G401.6 (cell line): Measurements from ENCODE around the gene PLA2G2D.
"Not testable (repeated sequence)": the region's sequence is repeated elsewhere in the genome, so short reads cannot be mapped to it uniquely, and the experiment has no call there.

Source experiments
- FAIRE-seq: peaks from 2 replicates; lab custom pipeline; 2012; peaks lifted over from hg19 to GRCh38; lab: Jason Lieb, UNC

Gene PLA2G2D

GRCh38 chr1:20142001-20142710 lies 22.8 kb upstream of the PLA2G2D start:
- no peak for FAIRE-seq

GRCh38 chr1:20141466-20141865 lies 22.1 kb upstream of the PLA2G2D start:
- no peak for FAIRE-seq

- FAIRE-seq = no peak
Measured at GRCh38 chr1:20141001-20141400, 21.7 kb upstream of the PLA2G2D start.

GRCh38 chr1:20139776-20140612 lies 20.7 kb upstream of the PLA2G2D start:
- FAIRE-seq = no peak

- FAIRE-seq = no peak
Measured at GRCh38 chr1:20138961-20139550, 19.7 kb upstream of the PLA2G2D start, which contains the start of gene PLA2G2F. PLA2G2F (plus strand) TSS chr1:20139323; CDS start chr1:20139428, 105 bp downstream.

DNA sequence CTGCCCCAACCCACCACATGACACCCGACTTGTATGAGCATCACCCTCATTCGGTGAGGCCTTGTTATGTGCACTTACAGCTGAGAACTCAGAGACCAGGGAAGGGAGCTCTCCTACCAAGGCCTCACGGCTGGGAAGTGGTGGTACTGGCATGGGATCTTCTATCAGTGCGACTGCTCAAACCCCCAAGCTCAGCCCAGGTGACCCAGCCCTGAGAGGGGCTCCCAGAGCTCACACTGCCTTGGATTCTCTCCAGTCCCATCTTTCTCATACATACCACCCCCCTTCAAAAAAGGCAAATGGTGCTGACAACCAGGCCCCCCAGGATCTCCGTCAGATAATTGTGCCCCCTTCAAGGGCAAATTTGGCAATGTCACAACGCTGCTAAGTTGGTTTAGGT lies 19.0 kb upstream of the PLA2G2D start:
- FAIRE-seq = no peak

DNA sequence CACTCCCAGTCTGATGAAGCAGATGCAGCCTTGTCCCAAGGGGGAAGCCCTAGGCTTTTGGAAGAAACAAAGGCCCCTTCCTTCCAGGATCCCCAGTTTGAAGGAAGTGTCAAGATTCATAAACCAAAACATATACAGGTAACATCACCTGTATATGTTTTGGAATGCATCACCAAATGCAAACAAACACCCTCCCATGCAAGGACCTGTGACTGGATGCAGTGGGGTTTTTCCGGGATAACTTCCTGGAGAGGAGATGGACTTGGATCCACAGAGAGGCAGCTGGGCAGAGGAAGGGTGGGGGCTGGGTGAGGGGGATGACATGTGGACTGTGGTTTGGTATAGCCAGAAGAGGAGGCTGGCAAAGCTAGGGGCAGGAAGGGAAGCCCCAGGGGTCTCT lies 18.3 kb upstream of the PLA2G2D start:
- FAIRE-seq = no peak

GRCh38 chr1:20137055-20137454 lies 17.7 kb upstream of the PLA2G2D start:
- no peak for FAIRE-seq

DNA sequence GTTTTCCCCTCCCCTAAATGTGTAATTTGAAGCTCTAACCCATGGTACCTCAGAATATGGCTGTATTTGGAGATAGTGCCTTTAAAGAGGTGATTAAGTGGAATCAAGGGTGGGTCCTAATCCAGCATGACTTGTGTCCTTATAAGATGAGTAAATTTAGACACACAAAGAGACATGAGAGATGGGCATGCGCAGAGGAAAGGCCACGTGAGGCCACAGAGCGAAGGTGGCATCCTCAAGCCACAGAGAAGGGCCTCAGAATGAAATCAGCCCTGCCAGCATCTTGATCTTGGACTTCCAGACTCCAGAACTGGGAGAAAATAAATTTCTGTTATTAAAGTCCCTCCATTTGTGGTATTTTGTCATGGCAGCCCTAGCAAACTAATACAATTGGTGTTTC lies 16.9 kb upstream of the PLA2G2D start:
- no peak for FAIRE-seq

- FAIRE-seq = no peak
Measured at GRCh38 chr1:20134995-20135394, 15.7 kb upstream of the PLA2G2D start.

GRCh38 chr1:20130518-20130917 lies 11.2 kb upstream of the PLA2G2D start:
- not testable (repeated sequence) for FAIRE-seq

DNA sequence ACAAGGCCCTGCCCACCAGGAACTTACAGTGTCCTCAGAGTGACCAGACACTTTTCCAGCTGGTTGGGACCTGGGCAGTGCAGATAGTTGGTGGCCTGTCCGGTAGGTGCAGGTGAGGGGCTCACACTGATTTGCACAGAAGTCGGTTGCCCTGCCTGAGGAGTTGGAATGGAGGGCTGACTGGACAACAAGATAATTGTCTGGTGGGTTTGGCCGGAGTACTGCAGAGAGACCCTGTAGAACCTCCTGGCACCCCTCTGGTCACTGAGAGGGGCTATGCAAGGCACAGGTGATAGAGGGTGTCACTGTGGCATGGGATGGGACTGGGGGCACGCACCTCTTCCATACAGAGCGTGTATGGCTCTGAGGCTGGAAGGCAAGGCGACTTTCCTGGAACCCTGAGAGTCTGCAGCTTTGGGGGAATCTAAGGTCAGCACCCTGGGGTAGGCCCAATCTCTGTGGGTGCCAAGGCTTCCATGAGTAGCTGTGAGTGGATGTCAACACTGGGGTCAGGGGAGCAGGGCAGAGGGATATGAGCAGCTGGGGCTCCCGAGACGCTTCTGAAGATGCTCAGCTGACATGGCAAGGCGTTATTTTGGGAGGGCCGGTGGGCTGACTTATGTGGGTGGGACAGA lies 7.6 kb upstream of the PLA2G2D start:
- FAIRE-seq = no peak

DNA sequence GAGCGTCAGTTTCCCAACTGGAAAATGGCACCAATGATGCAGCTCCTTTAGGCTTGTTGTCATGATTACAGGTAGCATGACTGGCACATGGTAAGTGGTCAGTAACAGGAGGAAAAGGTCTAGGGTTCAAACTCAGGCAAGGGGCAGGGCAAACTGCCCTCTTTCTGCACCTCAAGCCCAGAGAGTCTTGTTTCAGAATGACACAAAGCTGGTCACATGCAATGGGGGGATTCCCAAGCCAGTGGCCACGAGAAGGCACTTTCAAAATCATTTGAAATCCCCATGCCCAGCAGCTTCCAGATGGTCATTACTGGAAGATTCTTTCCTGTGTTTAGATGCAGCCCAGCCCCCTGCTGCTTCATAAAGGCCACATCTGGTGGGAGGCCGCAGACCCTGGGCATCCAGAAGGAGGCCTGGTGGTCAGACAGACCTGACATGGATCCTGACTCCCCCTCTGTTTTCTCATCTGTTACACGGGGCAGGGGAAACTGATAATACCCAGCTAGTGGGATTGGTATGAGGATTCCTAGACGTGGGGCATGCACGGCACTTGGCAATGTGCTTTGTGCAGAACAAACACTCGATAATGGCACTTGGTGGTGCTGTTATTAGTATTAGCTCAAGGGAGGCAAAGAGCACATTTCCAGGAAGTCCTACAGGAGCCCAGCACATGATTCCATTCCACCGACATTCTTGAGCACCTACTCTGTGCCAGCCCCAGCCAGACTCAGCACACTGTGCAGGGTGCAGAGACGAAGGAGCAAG lies 6.9 kb upstream of the PLA2G2D start:
- FAIRE-seq = no peak

- FAIRE-seq = no peak
Measured at GRCh38 chr1:20125100-20125499, 5.8 kb upstream of the PLA2G2D start.

- no peak for FAIRE-seq
Measured at GRCh38 chr1:20124456-20125057, 5.2 kb upstream of the PLA2G2D start.

GRCh38 chr1:20123722-20124455 lies 4.6 kb upstream of the PLA2G2D start:
- FAIRE-seq = no peak

DNA sequence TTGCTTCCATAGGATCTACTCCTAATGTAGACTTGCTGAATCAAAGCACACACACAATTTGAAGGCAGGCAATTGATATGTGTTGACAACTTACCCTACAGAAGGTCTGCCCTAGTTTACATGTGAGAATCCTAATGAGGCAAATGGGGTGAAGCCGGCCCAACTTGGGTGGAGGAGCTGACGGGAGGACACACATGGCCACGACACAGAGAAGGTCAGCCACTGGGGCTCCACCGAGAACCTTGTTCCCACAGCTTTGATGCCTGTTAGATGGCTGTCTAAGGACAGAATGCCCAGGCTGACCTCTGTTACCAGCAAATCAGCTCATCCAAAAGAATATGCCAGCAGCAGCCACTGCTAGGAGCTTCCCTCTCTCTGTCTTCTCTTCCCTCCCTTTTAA lies 1.5 kb upstream of the PLA2G2D start:
- no peak for FAIRE-seq

GRCh38 chr1:20117236-20117635 lies 2.1 kb downstream of the PLA2G2D start:
- no peak for FAIRE-seq

DNA sequence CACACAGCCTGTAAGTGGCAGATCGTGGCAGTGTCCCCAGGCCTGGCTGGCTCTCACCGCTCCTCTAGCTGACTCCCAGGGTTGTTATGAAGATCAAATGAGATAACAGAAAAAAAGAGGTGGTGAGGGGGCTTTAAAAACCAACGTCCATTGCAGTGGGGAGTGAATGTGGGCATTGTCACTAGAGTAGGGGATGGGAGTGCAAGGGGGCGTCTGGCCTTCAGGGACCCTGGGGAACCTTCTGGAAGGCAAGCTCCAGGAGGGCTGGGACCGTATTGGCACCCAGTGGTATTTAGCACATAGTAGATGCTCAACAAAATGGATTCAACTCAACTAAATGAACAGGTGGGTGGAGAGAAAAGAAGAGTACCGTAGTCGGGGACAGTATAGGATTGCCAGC lies 3.4 kb downstream of the PLA2G2D start:
- no peak for FAIRE-seq

- FAIRE-seq = no peak
Measured at GRCh38 chr1:20115479-20115878, 3.9 kb downstream of the PLA2G2D start.
